K562 (cell line): ENCODE data around the gene ETS1.

Source experiments
- CBX8 ChIP-seq: fragments of 200-600 bp; sonication (generic); IDR thresholded peaks from 2 replicates; pipeline ENCODE4 v1.6.1; 2012; ENCODE audit warnings: borderline replicate concordance, mixed run types, low read depth, mild to moderate bottlenecking, moderate library complexity, mixed read lengths, low read length, control low read depth, inconsistent platforms; ENCODE audit not compliant: poor library complexity, severe bottlenecking; ENCODE audit errors: extremely low read depth
- CHD2 ChIP-seq: IDR thresholded peaks from 2 replicates; pipeline ENCODE4 v1.6.1; 2011; ENCODE audit warnings: low read depth, low read length
- KLF16 ChIP-seq: IDR thresholded peaks from 2 replicates; pipeline ENCODE4 v1.6.1; 2016; ENCODE audit warnings: antibody characterized with exemption
- NR3C1 ChIP-seq: sonication (generic); formaldehyde crosslinking; IDR thresholded peaks from 2 replicates; pipeline ENCODE4 v1.8.1; 2022; ENCODE audit warnings: missing genetic modification reagents
- PML ChIP-seq: IDR thresholded peaks from 2 replicates; pipeline ENCODE4 v1.6.1; 2012; ENCODE audit warnings: low read length, inconsistent platforms
- RCOR1 ChIP-seq, 2 experiments: IDR thresholded peaks; 2 replicates each; pipeline ENCODE4 v1.6.1; 2012; ENCODE audit warnings: low read depth in 2 of 2, low read length in 2 of 2, borderline replicate concordance in 1 of 2, improper control_type of control experiment in 1 of 2
- SREBF2 ChIP-seq: sonication (generic); formaldehyde crosslinking; IDR thresholded peaks from 2 replicates; pipeline ENCODE4 v1.4.0; 2020; ENCODE audit warnings: mild to moderate bottlenecking, missing genetic modification reagents
- ZC3H8 ChIP-seq: fragments of 450-650 bp; IDR thresholded peaks from 2 replicates; pipeline ENCODE4 v1.6.1; 2017
- ZNF133 ChIP-seq: fragments of 250-450 bp; sonication (Bioruptor Pico); IDR thresholded peaks from 2 replicates; pipeline ENCODE4 v1.4.0; 2020; ENCODE audit warnings: mild to moderate bottlenecking
- TF ChIP-seq, protein P1 (sequence below), 3 experiments: IDR thresholded peaks in 2 of 3; conservative IDR thresholded peaks in 1 of 3; 2 replicates each; pipeline ENCODE4 v1.5.1; 2011 to 2012; ENCODE audit warnings: low read length in 3 of 3, mild to moderate bottlenecking in 3 of 3, control low read depth in 2 of 3, improper control_type of control experiment in 1 of 3, inconsistent platforms in 1 of 3, low read depth in 1 of 3, mixed read lengths in 1 of 3, moderate library complexity in 1 of 3; ENCODE audit not compliant: insufficient read depth in 2 of 3

DNA sequence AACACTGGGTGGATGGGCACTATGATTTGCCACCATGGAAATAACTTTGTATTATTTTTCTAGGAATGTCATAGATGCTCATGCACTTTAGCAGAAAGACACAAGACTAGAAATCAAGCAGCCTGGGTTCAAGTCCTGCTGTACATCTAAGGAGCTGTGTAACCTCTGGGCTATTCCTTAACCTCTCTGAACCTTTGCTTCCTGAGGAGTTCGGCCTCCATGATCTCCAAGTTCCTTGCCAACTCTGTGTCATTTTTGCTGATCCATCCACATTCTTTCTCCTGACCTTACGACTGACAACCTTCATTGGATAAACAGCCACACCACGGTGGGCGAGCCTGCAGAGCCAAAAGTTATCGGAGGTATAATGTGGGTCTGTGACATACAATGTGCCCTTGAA is 24.1 kb downstream of the ETS1 start:
- no peak for TF ChIP-seq ZC3H8
- TF ChIP-seq KLF16 = no peak
- no peak for TF ChIP-seq CBX8
- no peak for TF ChIP-seq CHD2
- no peak for TF ChIP-seq NR3C1 (CRISPR knock-in tag)
- TF ChIP-seq, protein P1, sequence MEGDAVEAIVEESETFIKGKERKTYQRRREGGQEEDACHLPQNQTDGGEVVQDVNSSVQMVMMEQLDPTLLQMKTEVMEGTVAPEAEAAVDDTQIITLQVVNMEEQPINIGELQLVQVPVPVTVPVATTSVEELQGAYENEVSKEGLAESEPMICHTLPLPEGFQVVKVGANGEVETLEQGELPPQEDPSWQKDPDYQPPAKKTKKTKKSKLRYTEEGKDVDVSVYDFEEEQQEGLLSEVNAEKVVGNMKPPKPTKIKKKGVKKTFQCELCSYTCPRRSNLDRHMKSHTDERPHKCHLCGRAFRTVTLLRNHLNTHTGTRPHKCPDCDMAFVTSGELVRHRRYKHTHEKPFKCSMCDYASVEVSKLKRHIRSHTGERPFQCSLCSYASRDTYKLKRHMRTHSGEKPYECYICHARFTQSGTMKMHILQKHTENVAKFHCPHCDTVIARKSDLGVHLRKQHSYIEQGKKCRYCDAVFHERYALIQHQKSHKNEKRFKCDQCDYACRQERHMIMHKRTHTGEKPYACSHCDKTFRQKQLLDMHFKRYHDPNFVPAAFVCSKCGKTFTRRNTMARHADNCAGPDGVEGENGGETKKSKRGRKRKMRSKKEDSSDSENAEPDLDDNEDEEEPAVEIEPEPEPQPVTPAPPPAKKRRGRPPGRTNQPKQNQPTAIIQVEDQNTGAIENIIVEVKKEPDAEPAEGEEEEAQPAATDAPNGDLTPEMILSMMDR (IDR thresholded peaks at IDR 0.05 in 2 of 3, conservative IDR thresholded peaks at IDR 0.05 in 1 of 3; ENCODE audit: insufficient read depth in 2 of 3, low read depth in 1 of 3, low read length in 3 of 3) = no peak
- no peak for TF ChIP-seq RCOR1 (IDR thresholded peaks at IDR 0.05; ENCODE audit: borderline replicate concordance in 1 of 2, low read depth in 2 of 2, low read length in 2 of 2)
- TF ChIP-seq ZNF133 (CRISPR knock-in tag) = no peak
- no peak for TF ChIP-seq SREBF2 (CRISPR knock-in tag)
- TF ChIP-seq PML = no peak
